Measurements from ENCODE around the gene SPSB2. TPM values are rescaled to one million over a fixed set of nuclear protein-coding genes. Genes with fewer than 3 reads are reported as not detected.

Gene SPSB2
- total and polyA plus RNA-seq, 2 experiments from 2014 or later = 8.2 to 13.1 TPM

GRCh38 chr12:6867413-6868210 lies 5.5 kb downstream of the SPSB2 start, which contains the start of gene TPI1 (continued):
- no peak for TF ChIP-seq EZH2 (IDR thresholded peaks at IDR 0.05; ENCODE audit: low read depth, unreplicated experiment)
- TF ChIP-seq, protein P1, sequence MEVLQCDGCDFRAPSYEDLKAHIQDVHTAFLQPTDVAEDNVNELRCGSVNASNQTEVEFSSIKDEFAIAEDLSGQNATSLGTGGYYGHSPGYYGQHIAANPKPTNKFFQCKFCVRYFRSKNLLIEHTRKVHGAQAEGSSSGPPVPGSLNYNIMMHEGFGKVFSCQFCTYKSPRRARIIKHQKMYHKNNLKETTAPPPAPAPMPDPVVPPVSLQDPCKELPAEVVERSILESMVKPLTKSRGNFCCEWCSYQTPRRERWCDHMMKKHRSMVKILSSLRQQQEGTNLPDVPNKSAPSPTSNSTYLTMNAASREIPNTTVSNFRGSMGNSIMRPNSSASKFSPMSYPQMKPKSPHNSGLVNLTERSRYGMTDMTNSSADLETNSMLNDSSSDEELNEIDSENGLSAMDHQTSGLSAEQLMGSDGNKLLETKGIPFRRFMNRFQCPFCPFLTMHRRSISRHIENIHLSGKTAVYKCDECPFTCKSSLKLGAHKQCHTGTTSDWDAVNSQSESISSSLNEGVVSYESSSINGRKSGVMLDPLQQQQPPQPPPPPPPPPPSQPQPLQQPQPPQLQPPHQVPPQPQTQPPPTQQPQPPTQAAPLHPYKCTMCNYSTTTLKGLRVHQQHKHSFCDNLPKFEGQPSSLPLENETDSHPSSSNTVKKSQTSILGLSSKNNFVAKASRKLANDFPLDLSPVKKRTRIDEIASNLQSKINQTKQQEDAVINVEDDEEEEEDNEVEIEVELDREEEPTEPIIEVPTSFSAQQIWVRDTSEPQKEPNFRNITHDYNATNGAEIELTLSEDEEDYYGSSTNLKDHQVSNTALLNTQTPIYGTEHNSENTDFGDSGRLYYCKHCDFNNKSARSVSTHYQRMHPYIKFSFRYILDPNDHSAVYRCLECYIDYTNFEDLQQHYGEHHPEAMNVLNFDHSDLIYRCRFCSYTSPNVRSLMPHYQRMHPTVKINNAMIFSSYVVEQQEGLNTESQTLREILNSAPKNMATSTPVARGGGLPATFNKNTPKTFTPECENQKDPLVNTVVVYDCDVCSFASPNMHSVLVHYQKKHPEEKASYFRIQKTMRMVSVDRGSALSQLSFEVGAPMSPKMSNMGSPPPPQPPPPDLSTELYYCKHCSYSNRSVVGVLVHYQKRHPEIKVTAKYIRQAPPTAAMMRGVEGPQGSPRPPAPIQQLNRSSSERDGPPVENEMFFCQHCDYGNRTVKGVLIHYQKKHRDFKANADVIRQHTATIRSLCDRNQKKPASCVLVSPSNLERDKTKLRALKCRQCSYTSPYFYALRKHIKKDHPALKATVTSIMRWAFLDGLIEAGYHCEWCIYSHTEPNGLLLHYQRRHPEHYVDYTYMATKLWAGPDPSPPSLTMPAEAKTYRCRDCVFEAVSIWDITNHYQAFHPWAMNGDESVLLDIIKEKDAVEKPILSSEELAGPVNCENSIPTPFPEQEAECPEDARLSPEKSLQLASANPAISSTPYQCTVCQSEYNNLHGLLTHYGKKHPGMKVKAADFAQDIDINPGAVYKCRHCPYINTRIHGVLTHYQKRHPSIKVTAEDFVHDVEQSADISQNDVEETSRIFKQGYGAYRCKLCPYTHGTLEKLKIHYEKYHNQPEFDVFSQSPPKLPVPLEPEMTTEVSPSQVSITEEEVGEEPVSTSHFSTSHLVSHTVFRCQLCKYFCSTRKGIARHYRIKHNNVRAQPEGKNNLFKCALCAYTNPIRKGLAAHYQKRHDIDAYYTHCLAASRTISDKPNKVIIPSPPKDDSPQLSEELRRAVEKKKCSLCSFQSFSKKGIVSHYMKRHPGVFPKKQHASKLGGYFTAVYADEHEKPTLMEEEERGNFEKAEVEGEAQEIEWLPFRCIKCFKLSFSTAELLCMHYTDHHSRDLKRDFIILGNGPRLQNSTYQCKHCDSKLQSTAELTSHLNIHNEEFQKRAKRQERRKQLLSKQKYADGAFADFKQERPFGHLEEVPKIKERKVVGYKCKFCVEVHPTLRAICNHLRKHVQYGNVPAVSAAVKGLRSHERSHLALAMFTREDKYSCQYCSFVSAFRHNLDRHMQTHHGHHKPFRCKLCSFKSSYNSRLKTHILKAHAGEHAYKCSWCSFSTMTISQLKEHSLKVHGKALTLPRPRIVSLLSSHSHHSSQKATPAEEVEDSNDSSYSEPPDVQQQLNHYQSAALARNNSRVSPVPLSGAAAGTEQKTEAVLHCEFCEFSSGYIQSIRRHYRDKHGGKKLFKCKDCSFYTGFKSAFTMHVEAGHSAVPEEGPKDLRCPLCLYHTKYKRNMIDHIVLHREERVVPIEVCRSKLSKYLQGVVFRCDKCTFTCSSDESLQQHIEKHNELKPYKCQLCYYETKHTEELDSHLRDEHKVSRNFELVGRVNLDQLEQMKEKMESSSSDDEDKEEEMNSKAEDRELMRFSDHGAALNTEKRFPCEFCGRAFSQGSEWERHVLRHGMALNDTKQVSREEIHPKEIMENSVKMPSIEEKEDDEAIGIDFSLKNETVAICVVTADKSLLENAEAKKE (CRISPR knock-in tag; IDR thresholded peaks at IDR 0.05) = no peak

DNA sequence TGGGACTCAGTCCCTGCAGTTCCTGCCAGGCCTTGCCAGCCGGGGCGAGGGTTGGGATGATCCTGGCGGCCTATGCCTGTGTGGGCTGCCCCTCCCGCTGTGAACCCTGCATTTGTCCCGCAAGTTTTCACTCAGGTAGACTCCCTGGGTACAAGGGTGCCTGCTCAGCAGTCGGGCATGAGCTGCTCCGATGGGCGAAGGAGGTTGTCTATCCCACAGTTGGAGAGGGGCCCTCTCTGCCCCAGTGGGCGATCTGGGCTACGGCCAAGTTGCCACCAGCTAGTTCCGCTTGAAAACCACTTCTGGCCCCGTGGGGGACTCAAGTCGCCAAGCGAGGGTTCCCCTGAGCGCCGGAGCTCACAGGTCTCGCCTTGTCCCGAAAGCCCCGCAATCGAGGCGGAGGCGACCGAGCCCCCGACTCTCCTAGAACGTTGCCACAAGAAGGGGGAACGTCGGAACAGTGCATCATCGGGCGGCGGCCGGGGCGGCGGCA lies 6.1 kb downstream of the SPSB2 start:
- H3F3A ChIP-seq (replicated peaks; ENCODE audit: low read depth) = peaks cover 54% of the 10 kb centered on the region
- peaks cover 31% of the 10 kb centered on the region for H4K20me1 ChIP-seq (replicated peaks; ENCODE audit: insufficient read depth)
- ATAC-seq (peak; percentile 5), DNase-seq (ENCODE audit: low spot score) (no peak)
- no peaks in the 10 kb centered on the region for H3K27me3 ChIP-seq (ENCODE audit: insufficient read depth)
- Mint-ChIP-seq H3K36me3 (ENCODE audit: low read depth) (peaks cover 78% of the 10 kb centered on the region), H3K4me1 (peaks cover 50% of the 10 kb centered on the region), H3K27ac (0 out of 2 replicates have a peak overlapping the region, but pooled peaks have one; percentile 74), H3K27me3 (ENCODE audit: insufficient read depth, low read depth, poor library complexity) (peaks cover 43% of the 10 kb centered on the region), H3K4me3 (peak overlapping the region; percentile 94), H3K9me3 (no peaks in the 10 kb centered on the region; the same call in 2 of the 3 replicates)
- H3K36me3 ChIP-seq (ENCODE audit: insufficient read depth) = peaks cover 23% of the 10 kb centered on the region
- H3K4me2 ChIP-seq = peak overlapping the region; percentile 100
- H2AFZ ChIP-seq = peak overlapping the region; percentile 83; the same call in 1 of the 2 replicates
- TF ChIP-seq ZNF331 (CRISPR knock-in tag; IDR thresholded peaks at IDR 0.05; ENCODE audit: low read depth) = no peak
- TF ChIP-seq POLR2AphosphoS5 (IDR thresholded peaks at IDR 0.05; ENCODE audit: low read depth) = no peak
- H3K4me3 ChIP-seq = peak overlapping the region; percentile 97
- peaks cover 48% of the 10 kb centered on the region for H3K4me1 ChIP-seq (ENCODE audit: insufficient read depth)
- H3K79me2 ChIP-seq (replicated peaks; ENCODE audit: insufficient read depth) = peaks cover 26% of the 10 kb centered on the region
- H3K9me2 ChIP-seq (ENCODE audit: insufficient read depth) = no peaks in the 10 kb centered on the region
- H3K27ac ChIP-seq (ENCODE audit: low read depth) = peak overlapping the region; percentile 83; the same call in 1 of the 2 replicates

Measured in GM23338 (cell line).